Measurements from ENCODE around the gene AIG1. TPM values are rescaled to one million over a fixed set of nuclear protein-coding genes. Genes with fewer than 3 reads are reported as not detected.
A peak's percentile ranks its signal among the peaks of the same experiment; 100 is the strongest.

AIG1 gene
- total RNA-seq, 1 donor from 2014 or later = 17.5 TPM

DNA sequence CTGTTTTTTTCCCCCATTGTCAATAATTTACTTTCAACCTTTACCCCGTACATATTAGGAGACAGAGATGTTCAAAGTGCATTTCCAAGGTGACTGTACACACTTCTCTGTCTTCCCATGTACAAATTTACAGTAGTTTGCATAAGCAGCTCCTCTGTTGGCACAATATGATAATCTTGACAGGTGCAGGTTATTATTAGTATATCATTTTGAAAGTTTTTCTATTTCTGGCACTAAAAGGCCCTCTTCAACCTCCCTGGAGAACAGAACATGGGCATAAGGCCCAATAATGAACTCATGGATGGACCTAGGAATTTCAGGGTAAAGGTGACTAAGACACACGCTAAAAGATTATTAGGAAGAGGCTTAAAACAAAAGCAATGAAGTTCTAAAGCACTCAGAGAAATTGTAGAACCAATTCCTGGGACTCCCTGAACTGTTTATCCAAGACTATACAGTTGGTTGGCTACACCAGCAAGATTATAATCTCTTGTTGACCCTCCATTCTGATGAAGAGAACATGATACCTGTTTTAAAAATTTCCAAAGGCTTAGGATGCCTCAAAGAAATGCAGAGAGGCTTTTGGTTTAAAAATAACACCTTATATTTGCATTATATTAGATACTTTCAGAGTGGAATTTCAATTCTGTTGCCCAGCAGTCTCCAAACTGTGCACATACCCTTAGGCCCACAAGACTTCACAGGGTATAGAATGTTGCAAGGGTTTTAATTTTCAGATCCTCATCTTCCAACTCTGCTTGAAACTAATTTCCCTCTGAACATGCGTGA lies 1.1 kb downstream of the AIG1 start:
- no peak for TF ChIP-seq CTCF (IDR thresholded peaks at IDR 0.05; ENCODE audit: unreplicated experiment)
- peaks cover 13% of the 10 kb centered on the region for H3K4me1 Mint-ChIP-seq (ENCODE audit: unreplicated experiment)
- no peak for DNase-seq (ENCODE audit: low spot score)
- no peaks in the 10 kb centered on the region for H3K9me3 Mint-ChIP-seq (ENCODE audit: unreplicated experiment)
- H3K4me3 Mint-ChIP-seq (ENCODE audit: unreplicated experiment) = peak overlapping the region; percentile 92
- peak overlapping the region; percentile 20 for H3K27ac Mint-ChIP-seq (ENCODE audit: unreplicated experiment)
- peaks cover 4% of the 10 kb centered on the region for H3K27me3 Mint-ChIP-seq (ENCODE audit: unreplicated experiment)
- no peaks in the 10 kb centered on the region for H3K36me3 Mint-ChIP-seq (ENCODE audit: low read depth, unreplicated experiment)

- no peak overlapping the region for H3K27ac Mint-ChIP-seq (ENCODE audit: unreplicated experiment)
- peaks cover 4% of the 10 kb centered on the region for H3K27me3 Mint-ChIP-seq (ENCODE audit: unreplicated experiment)
- no peaks in the 10 kb centered on the region for H3K36me3 Mint-ChIP-seq (ENCODE audit: low read depth, unreplicated experiment)
- peaks cover 13% of the 10 kb centered on the region for H3K4me1 Mint-ChIP-seq (ENCODE audit: unreplicated experiment)
- no peak for TF ChIP-seq CTCF (IDR thresholded peaks at IDR 0.05; ENCODE audit: unreplicated experiment)
- no peaks in the 10 kb centered on the region for H3K9me3 Mint-ChIP-seq (ENCODE audit: unreplicated experiment)
- H3K4me3 Mint-ChIP-seq (ENCODE audit: unreplicated experiment) = no peak overlapping the region
- no peak for DNase-seq (ENCODE audit: low spot score)
These were observed 1.9 kb downstream of the AIG1 start for GRCh38 chr6:143062551-143062950.

DNA sequence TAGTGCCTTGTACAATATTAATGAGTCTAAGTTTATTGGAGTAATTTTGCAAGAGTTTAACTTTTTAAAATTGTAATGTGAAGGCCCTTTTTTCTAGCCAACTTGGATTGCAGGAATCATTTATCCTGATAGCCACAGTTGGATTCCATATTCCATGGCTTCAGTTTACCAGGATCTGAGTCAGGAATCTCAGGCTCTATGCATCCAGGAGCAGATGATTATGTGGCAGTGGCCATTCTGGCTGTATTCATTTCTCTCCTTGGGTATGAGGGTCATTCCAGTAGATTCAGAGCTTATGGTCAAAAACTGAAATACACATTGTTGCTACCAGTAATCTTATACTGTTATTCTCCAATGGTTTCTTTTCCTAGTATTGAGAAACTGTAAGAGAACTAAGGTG lies 2.9 kb downstream of the AIG1 start:
- peaks cover 13% of the 10 kb centered on the region for H3K4me1 Mint-ChIP-seq (ENCODE audit: unreplicated experiment)
- H3K4me3 Mint-ChIP-seq (ENCODE audit: unreplicated experiment) = no peak overlapping the region
- H3K9me3 Mint-ChIP-seq (ENCODE audit: unreplicated experiment) = no peaks in the 10 kb centered on the region
- DNase-seq (ENCODE audit: low spot score) = no peak
- no peak overlapping the region for H3K27ac Mint-ChIP-seq (ENCODE audit: unreplicated experiment)
- peaks cover 4% of the 10 kb centered on the region for H3K27me3 Mint-ChIP-seq (ENCODE audit: unreplicated experiment)
- TF ChIP-seq CTCF (IDR thresholded peaks at IDR 0.05; ENCODE audit: unreplicated experiment) = no peak
- H3K36me3 Mint-ChIP-seq (ENCODE audit: low read depth, unreplicated experiment) = no peaks in the 10 kb centered on the region

- H3K4me3 Mint-ChIP-seq (ENCODE audit: unreplicated experiment) = no peak overlapping the region
- H3K27ac Mint-ChIP-seq (ENCODE audit: unreplicated experiment) = no peak overlapping the region
- no peaks in the 10 kb centered on the region for H3K9me3 Mint-ChIP-seq (ENCODE audit: unreplicated experiment)
- no peak for TF ChIP-seq CTCF (IDR thresholded peaks at IDR 0.05; ENCODE audit: unreplicated experiment)
- peaks cover 13% of the 10 kb centered on the region for H3K4me1 Mint-ChIP-seq (ENCODE audit: unreplicated experiment)
- DNase-seq (ENCODE audit: low spot score) = no peak
- no peaks in the 10 kb centered on the region for H3K36me3 Mint-ChIP-seq (ENCODE audit: low read depth, unreplicated experiment)
- peaks cover 4% of the 10 kb centered on the region for H3K27me3 Mint-ChIP-seq (ENCODE audit: unreplicated experiment)
These were observed 3.6 kb downstream of the AIG1 start for GRCh38 chr6:143064271-143064670.

DNA sequence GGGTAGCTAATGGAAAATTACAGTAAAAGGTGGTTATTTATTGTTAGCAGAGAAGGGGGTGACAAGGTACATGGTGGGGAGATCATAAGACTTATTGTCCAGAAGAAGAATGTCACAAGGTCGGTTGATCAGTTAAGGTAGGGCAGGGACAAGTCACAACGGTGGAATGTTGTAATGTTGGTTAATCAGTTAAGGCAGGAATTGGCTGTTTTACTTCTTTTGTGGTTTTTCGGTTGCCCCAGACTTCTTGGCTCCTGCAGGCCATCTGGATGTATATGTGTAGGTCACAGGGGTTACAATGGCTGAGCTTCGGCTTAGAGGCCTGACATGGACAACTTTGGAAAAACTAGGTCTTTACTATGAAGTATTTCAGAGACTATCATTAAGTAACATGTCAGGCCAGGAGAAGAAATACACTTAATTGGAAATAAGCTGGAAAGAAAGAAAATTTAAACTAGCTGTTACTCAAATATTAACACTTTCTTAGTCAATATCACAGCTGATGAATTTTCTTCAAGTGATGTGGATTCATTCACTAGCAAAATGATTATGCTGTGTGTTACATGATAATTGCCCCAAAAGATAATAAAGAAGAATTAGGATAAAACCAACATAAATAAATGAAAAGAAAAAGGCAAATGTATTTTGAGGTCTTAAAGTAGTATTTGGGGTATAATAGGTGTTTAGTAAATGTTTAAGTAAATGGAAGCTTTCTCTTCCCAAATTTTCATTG lies 4.4 kb downstream of the AIG1 start:
- H3K36me3 Mint-ChIP-seq (ENCODE audit: low read depth, unreplicated experiment) = no peaks in the 10 kb centered on the region
- no peak overlapping the region for H3K27ac Mint-ChIP-seq (ENCODE audit: unreplicated experiment)
- peaks cover 4% of the 10 kb centered on the region for H3K27me3 Mint-ChIP-seq (ENCODE audit: unreplicated experiment)
- peaks cover 7% of the 10 kb centered on the region for H3K4me1 Mint-ChIP-seq (ENCODE audit: unreplicated experiment)
- H3K4me3 Mint-ChIP-seq (ENCODE audit: unreplicated experiment) = no peak overlapping the region
- no peaks in the 10 kb centered on the region for H3K9me3 Mint-ChIP-seq (ENCODE audit: unreplicated experiment)
- DNase-seq (ENCODE audit: low spot score) = no peak
- no peak for TF ChIP-seq CTCF (IDR thresholded peaks at IDR 0.05; ENCODE audit: unreplicated experiment)

All from endothelial cell (in vitro differentiated cells).